Esophagus muscularis mucosa (tissue), 4 donors: ENCODE data around the gene COG4.

Source experiments
- CTCF ChIP-seq, 3 experiments: fragments of 200-600 bp in 2 of 3; fragments of 450-650 bp in 1 of 3; sonication (generic) in 2 of 3; IDR thresholded peaks; one replicate each; pipeline ENCODE4 v1.5.1; 2017 to 2019; ENCODE audit warnings: antibody characterized with exemption in 3 of 3, mild to moderate bottlenecking in 2 of 3, moderate library complexity in 1 of 3
- EP300 ChIP-seq: sonication (generic); formaldehyde crosslinking; IDR thresholded peaks from one replicate; pipeline ENCODE4 v1.6.1; 2017; ENCODE audit warnings: antibody characterized with exemption
- POLR2A ChIP-seq: fragments of 450-650 bp; IDR thresholded peaks from one replicate; pipeline ENCODE4 v1.6.1; 2017; ENCODE audit warnings: antibody characterized with exemption, moderate library complexity, mild to moderate bottlenecking, low read depth
- POLR2AphosphoS5 ChIP-seq, 2 donors: sonication (generic); formaldehyde crosslinking; IDR thresholded peaks; one replicate each; pipeline ENCODE4 v1.6.1; 2017; ENCODE audit warnings: antibody characterized with exemption in 2 of 2

- TF ChIP-seq EP300 (no peak), CTCF (IDR thresholded peaks at IDR 0.05) (no peak), POLR2A (no peak), POLR2AphosphoS5 (IDR thresholded peaks at IDR 0.05) (no peak)
These were observed 47.7 kb upstream of the COG4 start for GRCh38 chr16:70570967-70571570.
